IMR-90 (cell line): Measurements from ENCODE around the gene OPHN1. TPM values are rescaled to one million over a fixed set of nuclear protein-coding genes. Genes with fewer than 3 reads are reported as not detected.

Experiments used
- ATAC-seq: fragments of 200-7000 bp; cut with Tn5 transposase; 2 replicates; pipeline ENCODE4 v1.9.1; 2020; ENCODE audit warnings: low read depth, mild to moderate bottlenecking, moderate library complexity
- BruUV-seq: library from RNA; stranded (reverse); fragments of 400-500 nt; replicated peaks from 2 replicates; lab custom pipeline; 2021; lab: Mats Ljungman, UMichigan
- CTCF ChIA-PET: fragments of 300-600 bp; formaldehyde crosslinking; extraction: SDS; loops from one replicate; lab custom pipeline; 2021; ENCODE audit warnings: antibody characterized with exemption; lab: Yijun Ruan, JAX
- POLR2A ChIA-PET: fragments of 300-600 bp; sonication (Branson Sonifier 250); formaldehyde crosslinking; loops from one replicate; lab custom pipeline; 2022; ENCODE audit warnings: antibody characterized with exemption; ENCODE audit not compliant: unreplicated experiment; lab: Charles Lee
- DNase-seq: peaks from one replicate; pipeline ENCODE4 v3.0.0; 2013
- H2AFZ ChIP-seq: replicated peaks from 2 replicates; pipeline ENCODE3; 2013; ENCODE audit warnings: low read length, mild to moderate bottlenecking; ENCODE audit not compliant: poor library complexity
- H2AK5ac ChIP-seq: 2 replicates; pipeline ENCODE4 v1.6.1; 2013; ENCODE audit warnings: low read depth, low read length, inconsistent platforms
- H2AK9ac ChIP-seq: replicated peaks from 2 replicates; pipeline ENCODE3; 2013; ENCODE audit warnings: mild to moderate bottlenecking, low read depth, low read length, moderate library complexity; ENCODE audit not compliant: poor library complexity
- H2BK120ac ChIP-seq: 2 replicates; pipeline ENCODE4 v1.6.1; 2013; ENCODE audit warnings: low read depth, low read length, inconsistent platforms
- H2BK15ac ChIP-seq: 3 replicates; pipeline ENCODE4 v1.6.1; 2013; ENCODE audit warnings: low read depth, low read length, inconsistent platforms
- H2BK20ac ChIP-seq: 2 replicates; pipeline ENCODE4 v1.6.1; 2013; ENCODE audit warnings: low read depth, mild to moderate bottlenecking, inconsistent platforms, low read length, moderate library complexity
- H2BK5ac ChIP-seq: 2 replicates; pipeline ENCODE4 v1.6.1; 2013; ENCODE audit warnings: mild to moderate bottlenecking, low read depth, low read length, inconsistent platforms; ENCODE audit not compliant: poor library complexity, severe bottlenecking
- H3K14ac ChIP-seq: replicated peaks from 2 replicates; pipeline ENCODE4 v1.6.1; 2013; ENCODE audit warnings: low read depth, low read length, inconsistent platforms
- H3K18ac ChIP-seq: 2 replicates; pipeline ENCODE4 v1.6.1; 2013; ENCODE audit warnings: low read depth, low read length, control low read depth
- H3K23ac ChIP-seq: 2 replicates; pipeline ENCODE4 v1.6.1; 2013; ENCODE audit warnings: low read depth, low read length, inconsistent platforms
- H3K27ac ChIP-seq: 2 replicates; pipeline ENCODE4 v1.5.1; 2013; ENCODE audit warnings: mild to moderate bottlenecking, control low read depth, low read length; ENCODE audit not compliant: insufficient read depth
- H3K27me3 ChIP-seq: 2 replicates; pipeline ENCODE4 v1.6.1; 2013; ENCODE audit warnings: low read length; ENCODE audit not compliant: control insufficient read depth, insufficient read depth
- H3K36me3 ChIP-seq: 2 replicates; pipeline ENCODE4 v1.6.1; 2013; ENCODE audit warnings: low read length, mixed read lengths; ENCODE audit not compliant: control insufficient read depth, insufficient read depth
- H3K4ac ChIP-seq: 2 replicates; pipeline ENCODE4 v1.6.1; 2013; ENCODE audit warnings: low read depth, low read length, inconsistent platforms
- H3K4me1 ChIP-seq: 2 replicates; pipeline ENCODE4 v1.6.1; 2013; ENCODE audit warnings: low read length, mixed read lengths; ENCODE audit not compliant: control insufficient read depth, insufficient read depth
- H3K4me2 ChIP-seq: 2 replicates; pipeline ENCODE4 v1.6.1; 2013; ENCODE audit warnings: low read depth, mild to moderate bottlenecking, control low read depth, low read length, moderate library complexity
- H3K4me3 ChIP-seq: 2 replicates; pipeline ENCODE4 v1.5.1; 2013; ENCODE audit warnings: low read depth, mild to moderate bottlenecking, control low read depth, low read length, moderate library complexity; ENCODE audit not compliant: insufficient read depth
- H3K56ac ChIP-seq: 2 replicates; pipeline ENCODE4 v1.6.1; 2013; ENCODE audit warnings: low read length, inconsistent platforms; ENCODE audit not compliant: insufficient read depth; ENCODE audit errors: extremely low read depth
- H3K79me1 ChIP-seq, 2 experiments: 2 replicates each; pipeline ENCODE4 v1.6.1; 2013; ENCODE audit warnings: low read length in 2 of 2, inconsistent platforms in 1 of 2, low read depth in 1 of 2
- H3K9ac ChIP-seq: 2 replicates; pipeline ENCODE4 v1.6.1; 2013; ENCODE audit warnings: low read depth, low read length, control low read depth
- H3K9me1 ChIP-seq: 2 replicates; pipeline ENCODE4 v1.6.1; 2013; ENCODE audit warnings: low read length, inconsistent platforms; ENCODE audit not compliant: insufficient read depth
- H3K9me3 ChIP-seq: 2 replicates; pipeline ENCODE4 v1.6.1; 2013; ENCODE audit warnings: low read length; ENCODE audit not compliant: control insufficient read depth, insufficient read depth
- H4K20me1 ChIP-seq: 2 replicates; pipeline ENCODE4 v1.6.1; 2013; ENCODE audit warnings: low read length, inconsistent platforms; ENCODE audit not compliant: insufficient read depth
- H4K5ac ChIP-seq: 2 replicates; pipeline ENCODE4 v1.6.1; 2013; ENCODE audit warnings: mild to moderate bottlenecking, low read depth, low read length, control low read depth
- H4K8ac ChIP-seq, 2 experiments: 2 replicates each; pipeline ENCODE4 v1.6.1; 2013; ENCODE audit warnings: low read depth in 2 of 2, low read length in 2 of 2, control low read depth in 1 of 2, inconsistent platforms in 1 of 2
- H4K91ac ChIP-seq: 2 replicates; pipeline ENCODE4 v1.6.1; 2013; ENCODE audit warnings: low read depth, low read length, inconsistent platforms; ENCODE audit not compliant: insufficient read depth
- BHLHE40 ChIP-seq: fragments of 150-350 bp; IDR thresholded peaks from 2 replicates; pipeline ENCODE4 v1.6.1; 2016; ENCODE audit warnings: mild to moderate bottlenecking, low read depth, low read length
- FOS ChIP-seq: fragments of 150-350 bp; IDR thresholded peaks from 2 replicates; pipeline ENCODE4 v1.6.1; 2016; ENCODE audit warnings: low read depth, low read length
- MAZ ChIP-seq: IDR thresholded peaks from 2 replicates; pipeline ENCODE4 v1.6.1; 2012; ENCODE audit warnings: low read depth, mild to moderate bottlenecking, low read length, improper control_type of control experiment, moderate library complexity, borderline replicate concordance
- NFE2L2 ChIP-seq: fragments of 150-350 bp; IDR thresholded peaks from 2 replicates; pipeline ENCODE4 v1.6.1; 2016; ENCODE audit warnings: low read depth, mild to moderate bottlenecking, low read length
- RCOR1 ChIP-seq: IDR thresholded peaks from 2 replicates; pipeline ENCODE4 v1.6.1; 2012; ENCODE audit warnings: mild to moderate bottlenecking, low read length, improper control_type of control experiment; ENCODE audit not compliant: insufficient replicate concordance
- WGBS, 2 experiments: methylation state at CpG; one replicate each; pipeline versions ENCODE4 v1.1.5 to v1.1.7; 2013; ENCODE audit warnings: missing lambda C conversion rate in 2 of 2; ENCODE audit not compliant: insufficient read length in 1 of 2; ENCODE audit errors: extremely low coverage in 2 of 2; 5-methylcytosine and 5-hydroxymethylcytosine counted together
- dilution Hi-C: fragments of 300-500 bp; cut with HindIII; formaldehyde crosslinking; loops from one replicate; pipeline ENCODE4 v1.14.3; 2018; ENCODE audit warnings: low sequenced_read_pairs; ENCODE audit not compliant: unreplicated experiment
- in situ Hi-C: fragments of 300-500 bp; cut with MboI; formaldehyde crosslinking; loops from 3 replicates; pipeline ENCODE4 v1.14.3; 2019; ENCODE audit warnings: low sequenced_read_pairs, inconsistent platforms, mixed read lengths
- intact Hi-C: fragments of 100-400 bp; cut with micrococcal nuclease; formaldehyde crosslinking; loops from 2 replicates; pipeline ENCODE4 v1.10.0; 2022
- polyA plus RNA-seq, 3 experiments: library from polyadenylated mRNA; depleted of rRNA; stranded (reverse); fragments of >200 nt; gene quantifications; 2 replicates each; pipeline ENCODE4 v1.2.3, GENCODE V29; 2012; ENCODE audit warnings: low replicate concordance in 1 of 3
- total RNA-seq: library from RNA; depleted of rRNA; stranded (reverse); fragments of >200 nt; gene quantifications from 2 replicates; pipeline ENCODE4 v1.2.3, GENCODE V29; 2012

Gene OPHN1
- total and polyA plus RNA-seq, 2 of the 4 experiments (the other 2 are of a cell fraction), result 4.0 to 13.1 TPM

DNA sequence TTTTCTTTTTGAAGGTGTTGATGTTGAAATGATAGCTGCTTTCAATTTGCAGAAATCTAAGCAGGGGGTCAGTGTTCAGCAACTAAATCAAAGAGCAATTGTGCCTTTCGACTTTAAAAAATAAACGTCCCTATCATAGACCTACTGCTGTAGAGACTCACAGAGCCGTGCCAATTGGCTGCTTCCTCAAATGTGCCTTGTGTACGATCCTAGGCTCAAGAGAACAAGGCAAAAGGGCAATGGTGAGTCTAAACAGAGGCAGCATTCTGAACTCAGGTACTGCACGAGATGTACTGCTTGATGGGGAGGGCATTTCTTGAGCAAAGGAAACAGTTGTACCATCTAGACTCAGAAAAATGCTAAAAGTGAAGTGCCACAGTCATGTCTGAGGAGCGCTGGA is 29.8 kb downstream of the OPHN1 start:
- no peak overlapping the region for H2AK9ac ChIP-seq
- no peaks in the 10 kb centered on the region; the same call in 1 of the 2 replicates for H3K4me1 ChIP-seq
- no peak overlapping the region for H3K23ac ChIP-seq
- no peaks in the 10 kb centered on the region for H3K36me3 ChIP-seq
- H3K9me1 ChIP-seq, result no peaks in the 10 kb centered on the region
- ATAC-seq (no peak), DNase-seq (no peak)
- BruUV-seq, result no TSS peak
- no peak overlapping the region for H2BK120ac ChIP-seq
- no peak overlapping the region for H2BK15ac ChIP-seq
- peaks cover 0 to 3% of the 10 kb centered on the region in 2 experiments; a peak in 2 of 4 replicates for H3K79me1 ChIP-seq
- no peak overlapping the region for H4K5ac ChIP-seq
- H3K9ac ChIP-seq, result no peak overlapping the region
- no peak overlapping the region for H4K8ac ChIP-seq
- H3K4me2 ChIP-seq, result no peak overlapping the region
- WGBS, 2 experiments, result 27% methylated on average over 2 of the region's 6 CpGs; no CpG with 5 or more reads in 1 of the 2 experiments
- H3K27me3 ChIP-seq, result peaks cover 2% of the 10 kb centered on the region; the same call in 1 of the 2 replicates
- H2AFZ ChIP-seq, result no peak overlapping the region
- no peaks in the 10 kb centered on the region for H4K20me1 ChIP-seq
- H3K4ac ChIP-seq, result no peak overlapping the region
- in situ Hi-C loops, result no loop called here
- no peak overlapping the region for H2AK5ac ChIP-seq
- H4K91ac ChIP-seq, result no peak overlapping the region
- ChIA-PET POLR2A (no interaction called here), CTCF (no interaction called here)
- H3K27ac ChIP-seq, result no peak overlapping the region
- TF ChIP-seq MAZ (no peak), FOS (no peak), NFE2L2 (no peak), BHLHE40 (no peak), RCOR1 (no peak)
- no peak overlapping the region for H3K18ac ChIP-seq
- no peaks in the 10 kb centered on the region for H3K9me3 ChIP-seq
- H2BK20ac ChIP-seq, result no peak overlapping the region
- H3K56ac ChIP-seq, result no peak overlapping the region
- H3K14ac ChIP-seq, result no peak overlapping the region
- intact Hi-C loops, result no loop called here
- H2BK5ac ChIP-seq, result no peak overlapping the region
- no peak overlapping the region for H3K4me3 ChIP-seq
- dilution Hi-C loops, result no loop called here
